ENCODE results near the gene ARHGAP45.

Gene ARHGAP45

GRCh38 chr19:1072371-1073015, 5.5 kb downstream of the ARHGAP45 start:
- no peak for DNase-seq (ENCODE audit: low read depth)

- no peak for DNase-seq (ENCODE audit: low read depth)
Measured at GRCh38 chr19:1073063-1073955, 6.3 kb downstream of the ARHGAP45 start.

- DNase-seq (ENCODE audit: low read depth), result no peak
Measured at GRCh38 chr19:1073956-1074517, 7.1 kb downstream of the ARHGAP45 start.

GRCh38 chr19:1074544-1075283, 7.7 kb downstream of the ARHGAP45 start:
- no peak for DNase-seq (ENCODE audit: low read depth)

- no peak for DNase-seq (ENCODE audit: low read depth)
Measured at GRCh38 chr19:1076046-1076386, 9.0 kb downstream of the ARHGAP45 start.

- DNase-seq (ENCODE audit: low read depth), result no peak
Measured at GRCh38 chr19:1076951-1077350, 10.0 kb downstream of the ARHGAP45 start.

- DNase-seq (ENCODE audit: low read depth), result no peak
Measured at GRCh38 chr19:1079566-1080111, 12.7 kb downstream of the ARHGAP45 start.

GRCh38 chr19:1080360-1081161, 13.6 kb downstream of the ARHGAP45 start:
- DNase-seq (ENCODE audit: low read depth), result no peak

GRCh38 chr19:1081301-1082164, 14.6 kb downstream of the ARHGAP45 start:
- no peak for DNase-seq (ENCODE audit: low read depth)

GRCh38 chr19:1082165-1082927, 15.4 kb downstream of the ARHGAP45 start:
- peak; percentile 47 for DNase-seq (ENCODE audit: low read depth)

GRCh38 chr19:1082928-1083816, 16.2 kb downstream of the ARHGAP45 start:
- DNase-seq (ENCODE audit: low read depth), result no peak

- no peak for DNase-seq (ENCODE audit: low read depth)
Measured at GRCh38 chr19:1084024-1084868, 17.3 kb downstream of the ARHGAP45 start.

- DNase-seq (ENCODE audit: low read depth), result no peak
Measured at GRCh38 chr19:1085053-1085658, 18.2 kb downstream of the ARHGAP45 start.

- DNase-seq (ENCODE audit: low read depth), result no peak
Measured at GRCh38 chr19:1085676-1086442, 18.9 kb downstream of the ARHGAP45 start.

- DNase-seq (ENCODE audit: low read depth), result no peak
Measured at GRCh38 chr19:1086613-1087012, 19.6 kb downstream of the ARHGAP45 start.

GRCh38 chr19:1087813-1088415, 20.9 kb downstream of the ARHGAP45 start:
- no peak for DNase-seq (ENCODE audit: low read depth)
